ENCODE data around the gene DLGAP1.

DNA sequence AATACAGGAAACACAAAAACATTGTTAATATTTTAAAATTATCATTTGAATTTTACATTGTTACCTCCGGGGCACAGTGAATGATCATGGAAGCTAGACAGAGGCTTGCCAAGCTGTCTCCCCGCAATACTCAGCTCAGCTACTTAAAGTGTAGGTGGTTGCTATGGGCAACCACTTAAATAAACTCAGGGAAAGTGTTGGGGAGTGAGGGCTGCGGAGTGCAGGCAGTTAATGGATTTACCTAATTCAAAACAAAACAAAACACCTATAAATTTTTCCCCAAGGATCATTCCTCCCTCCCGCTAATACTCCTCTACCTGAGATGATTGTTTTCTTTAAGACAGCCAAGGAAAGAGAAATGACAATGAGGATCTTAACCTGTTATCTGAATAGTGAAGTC lies 655.6 kb downstream of the DLGAP1 start:
- TF ChIP-seq, protein P1, sequence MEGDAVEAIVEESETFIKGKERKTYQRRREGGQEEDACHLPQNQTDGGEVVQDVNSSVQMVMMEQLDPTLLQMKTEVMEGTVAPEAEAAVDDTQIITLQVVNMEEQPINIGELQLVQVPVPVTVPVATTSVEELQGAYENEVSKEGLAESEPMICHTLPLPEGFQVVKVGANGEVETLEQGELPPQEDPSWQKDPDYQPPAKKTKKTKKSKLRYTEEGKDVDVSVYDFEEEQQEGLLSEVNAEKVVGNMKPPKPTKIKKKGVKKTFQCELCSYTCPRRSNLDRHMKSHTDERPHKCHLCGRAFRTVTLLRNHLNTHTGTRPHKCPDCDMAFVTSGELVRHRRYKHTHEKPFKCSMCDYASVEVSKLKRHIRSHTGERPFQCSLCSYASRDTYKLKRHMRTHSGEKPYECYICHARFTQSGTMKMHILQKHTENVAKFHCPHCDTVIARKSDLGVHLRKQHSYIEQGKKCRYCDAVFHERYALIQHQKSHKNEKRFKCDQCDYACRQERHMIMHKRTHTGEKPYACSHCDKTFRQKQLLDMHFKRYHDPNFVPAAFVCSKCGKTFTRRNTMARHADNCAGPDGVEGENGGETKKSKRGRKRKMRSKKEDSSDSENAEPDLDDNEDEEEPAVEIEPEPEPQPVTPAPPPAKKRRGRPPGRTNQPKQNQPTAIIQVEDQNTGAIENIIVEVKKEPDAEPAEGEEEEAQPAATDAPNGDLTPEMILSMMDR (IDR thresholded peaks at IDR 0.05) = no peak
- no peak for TF ChIP-seq EZH2 (IDR thresholded peaks at IDR 0.05; ENCODE audit: borderline replicate concordance, insufficient read depth, low read depth, low read length, poor library complexity, severe bottlenecking)
